Fibroblast of lung (primary cell): ENCODE measurements around the gene GALK2.
"Not testable (repeated sequence)": the region's sequence is repeated elsewhere in the genome, so short reads cannot be mapped to it uniquely, and the experiment has no call there.

ENCODE experiments used
- CTCF ChIP-seq, 2 donors: IDR thresholded peaks in 1 of 2; conservative IDR thresholded peaks in 1 of 2; 1 replicate in 1 of 2; 2 replicates in 1 of 2; pipeline ENCODE4 v1.5.1; 2011 to 2012; ENCODE audit warnings: low read length in 2 of 2, control low read depth in 1 of 2, inconsistent platforms in 1 of 2, low read depth in 1 of 2, mild to moderate bottlenecking in 1 of 2
- EZH2 ChIP-seq: IDR thresholded peaks from 2 replicates; pipeline ENCODE4 v1.5.1; 2012; ENCODE audit warnings: low read length, control low read depth, mild to moderate bottlenecking; ENCODE audit errors: missing control alignments

GRCh38 chr15:49208102-49208501 is 38.1 kb downstream of the GALK2 start:
- not testable (repeated sequence) for TF ChIP-seq CTCF (conservative IDR thresholded peaks at IDR 0.05 in 1 of 2, IDR thresholded peaks at IDR 0.05 in 1 of 2; ENCODE audit: low read depth in 1 of 2, low read length in 2 of 2); EZH2
